WTC11 (cell line): ENCODE data around the gene KRTAP24-1. TPM values are rescaled to one million over a fixed set of nuclear protein-coding genes. Genes with fewer than 3 reads are reported as not detected.

Experiments
- ATAC-seq: fragments of 200-7000 bp; cut with Tn5 transposase; 2 replicates; pipeline ENCODE4 v1.10.0; 2021; ENCODE audit warnings: mild to moderate bottlenecking, moderate library complexity
- Bru-seq: library from RNA; stranded (reverse); fragments of 400-500 nt; gene quantifications from one replicate; lab custom pipeline; 2021; lab: Mats Ljungman, UMichigan
- CTCF ChIA-PET: fragments of 300-600 bp; sonication (Branson Sonifier 250); formaldehyde crosslinking; loops from one replicate; lab custom pipeline; 2021; ENCODE audit warnings: antibody characterized with exemption; lab: Charles Lee
- POLR2A ChIA-PET: fragments of 350-600 bp; sonication (Branson Sonifier 250); formaldehyde crosslinking; loops from one replicate; lab custom pipeline; 2021; ENCODE audit warnings: antibody characterized with exemption; lab: Charles Lee
- DNase-seq: peaks from one replicate; pipeline ENCODE4 v3.0.0; 2021; ENCODE audit warnings: low spot score
- H3K27ac Mint-ChIP-seq: 2 replicates; pipeline ENCODE4 v1.8.0; 2021; ENCODE audit warnings: mixed read lengths
- H3K27me3 Mint-ChIP-seq: 2 replicates; pipeline ENCODE4 v1.8.0; 2021; ENCODE audit warnings: low read depth, mild to moderate bottlenecking, moderate library complexity, mixed read lengths
- H3K36me3 Mint-ChIP-seq: 2 replicates; pipeline ENCODE4 v1.8.0; 2021; ENCODE audit warnings: mixed read lengths
- H3K4me1 Mint-ChIP-seq: 2 replicates; pipeline ENCODE4 v1.8.0; 2022; ENCODE audit warnings: mixed read lengths
- H3K4me3 Mint-ChIP-seq: 2 replicates; pipeline ENCODE4 v1.8.0; 2021; ENCODE audit warnings: mild to moderate bottlenecking, moderate library complexity, mixed read lengths
- H3K9me3 Mint-ChIP-seq: 2 replicates; pipeline ENCODE4 v1.8.0; 2021; ENCODE audit warnings: mixed read lengths
- ATF2 ChIP-seq: sonication (generic); formaldehyde crosslinking; IDR thresholded peaks from 2 replicates; pipeline ENCODE4 v1.8.1; 2022; ENCODE audit warnings: low read depth, missing genetic modification reagents, borderline replicate concordance
- ATF3 ChIP-seq: sonication (generic); formaldehyde crosslinking; conservative IDR thresholded peaks from 2 replicates; pipeline ENCODE4 v1.8.1; 2022; ENCODE audit warnings: mild to moderate bottlenecking, missing genetic modification reagents
- ELF4 ChIP-seq: sonication (generic); formaldehyde crosslinking; IDR thresholded peaks from 2 replicates; pipeline ENCODE4 v1.8.1; 2022; ENCODE audit warnings: low read depth, mild to moderate bottlenecking, moderate library complexity, missing genetic modification reagents
- ESRRA ChIP-seq: sonication (generic); formaldehyde crosslinking; IDR thresholded peaks from 2 replicates; pipeline ENCODE4 v1.8.1; 2022; ENCODE audit warnings: mild to moderate bottlenecking, missing genetic modification reagents, borderline replicate concordance
- ETV6 ChIP-seq: sonication (generic); formaldehyde crosslinking; IDR thresholded peaks from 2 replicates; pipeline ENCODE4 v1.8.1; 2022; ENCODE audit warnings: mild to moderate bottlenecking, missing genetic modification reagents
- JUN ChIP-seq: sonication (generic); formaldehyde crosslinking; IDR thresholded peaks from 2 replicates; pipeline ENCODE4 v1.8.0; 2023; ENCODE audit warnings: mild to moderate bottlenecking, missing genetic modification reagents
- MYBL2 ChIP-seq: sonication (generic); formaldehyde crosslinking; IDR thresholded peaks from 2 replicates; pipeline ENCODE4 v1.8.1; 2023; ENCODE audit warnings: mild to moderate bottlenecking, moderate library complexity, missing genetic modification reagents
- NFE2L1 ChIP-seq: sonication (generic); formaldehyde crosslinking; IDR thresholded peaks from 2 replicates; pipeline ENCODE4 v1.8.1; 2023; ENCODE audit warnings: missing genetic modification reagents
- NR2C2 ChIP-seq: sonication (generic); formaldehyde crosslinking; IDR thresholded peaks from 2 replicates; pipeline ENCODE4 v1.8.0; 2022; ENCODE audit warnings: mild to moderate bottlenecking, missing genetic modification reagents
- OVOL2 ChIP-seq: fragments of 250-450 bp; sonication (Bioruptor Pico); IDR thresholded peaks from 2 replicates; pipeline ENCODE4 v1.9.0; 2021; ENCODE audit warnings: mild to moderate bottlenecking, borderline replicate concordance
- PRDM15 ChIP-seq: sonication (generic); formaldehyde crosslinking; IDR thresholded peaks from 2 replicates; pipeline ENCODE4 v1.8.0; 2022; ENCODE audit warnings: missing genetic modification reagents
- PRRX2 ChIP-seq: fragments of 250-450 bp; sonication (Bioruptor Pico); IDR thresholded peaks from 2 replicates; pipeline ENCODE4 v1.8.0; 2021; ENCODE audit warnings: mild to moderate bottlenecking
- SOX15 ChIP-seq: fragments of 250-450 bp; sonication (Bioruptor Pico); IDR thresholded peaks from 2 replicates; pipeline ENCODE4 v1.9.0; 2021; ENCODE audit warnings: mild to moderate bottlenecking
- TCF7 ChIP-seq: sonication (generic); formaldehyde crosslinking; IDR thresholded peaks from 2 replicates; pipeline ENCODE4 v1.8.0; 2022; ENCODE audit warnings: mild to moderate bottlenecking, low read depth, missing genetic modification reagents, moderate library complexity
- TP53 ChIP-seq: sonication (generic); formaldehyde crosslinking; IDR thresholded peaks from 2 replicates; pipeline ENCODE4 v1.8.1; 2023; ENCODE audit warnings: mild to moderate bottlenecking, missing genetic modification reagents
- ZNF138 ChIP-seq: sonication (generic); formaldehyde crosslinking; conservative IDR thresholded peaks from 2 replicates; pipeline ENCODE4 v1.8.1; 2022; ENCODE audit warnings: mild to moderate bottlenecking, moderate library complexity, missing genetic modification reagents
- long read RNA-seq, 3 experiments: library from RNA in 1 of 3; library from capped mRNA in 1 of 3; library from polyadenylated mRNA in 1 of 3; unstranded in 2 of 3; stranded (forward) in 1 of 3; transcript quantifications; one replicate each; pipeline ENCODE4 v2.0.0, GENCODE V29; 2021
- total RNA-seq: library from RNA; stranded (reverse); gene quantifications from 3 replicates; pipeline ENCODE4 v1.2.3, GENCODE V29; 2021
- TF ChIP-seq, protein P1 (sequence below): sonication (generic); formaldehyde crosslinking; IDR thresholded peaks from 2 replicates; pipeline ENCODE4 v1.8.0; 2022; ENCODE audit warnings: mild to moderate bottlenecking, missing genetic modification reagents
- TF ChIP-seq, protein P2 (sequence below): sonication (generic); formaldehyde crosslinking; IDR thresholded peaks from 2 replicates; pipeline ENCODE4 v1.8.1; 2022; ENCODE audit warnings: low read depth, mild to moderate bottlenecking, moderate library complexity, missing genetic modification reagents, borderline replicate concordance
- TF ChIP-seq, protein P3 (sequence below): sonication (generic); formaldehyde crosslinking; IDR thresholded peaks from 2 replicates; pipeline ENCODE4 v1.8.0; 2023; ENCODE audit warnings: mild to moderate bottlenecking, missing genetic modification reagents
- TF ChIP-seq, protein P4 (sequence below): sonication (generic); formaldehyde crosslinking; IDR thresholded peaks from 2 replicates; pipeline ENCODE4 v1.8.0; 2022; ENCODE audit warnings: mild to moderate bottlenecking, missing genetic modification reagents

Gene KRTAP24-1, protein sequence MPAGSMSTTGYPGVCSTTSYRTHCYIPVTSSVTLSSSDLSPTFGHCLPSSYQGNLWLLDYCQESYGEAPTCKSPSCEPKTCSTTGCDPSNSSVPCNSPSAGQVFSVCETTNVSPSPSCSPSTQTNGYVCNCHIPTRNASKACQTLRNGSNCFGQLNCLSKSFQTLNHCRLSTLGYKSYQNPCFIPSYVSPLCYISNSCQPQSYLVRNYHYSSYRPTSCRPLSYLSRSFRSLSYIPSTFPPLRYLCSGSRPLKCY
- total RNA-seq: not detected in 3 replicates
- not detected for Bru-seq, nascent RNA
- long read RNA-seq, experiment 1: 0 reads
- long read RNA-seq, experiment 2: 0 reads
- long read RNA-seq, experiment 3: 0 reads

DNA sequence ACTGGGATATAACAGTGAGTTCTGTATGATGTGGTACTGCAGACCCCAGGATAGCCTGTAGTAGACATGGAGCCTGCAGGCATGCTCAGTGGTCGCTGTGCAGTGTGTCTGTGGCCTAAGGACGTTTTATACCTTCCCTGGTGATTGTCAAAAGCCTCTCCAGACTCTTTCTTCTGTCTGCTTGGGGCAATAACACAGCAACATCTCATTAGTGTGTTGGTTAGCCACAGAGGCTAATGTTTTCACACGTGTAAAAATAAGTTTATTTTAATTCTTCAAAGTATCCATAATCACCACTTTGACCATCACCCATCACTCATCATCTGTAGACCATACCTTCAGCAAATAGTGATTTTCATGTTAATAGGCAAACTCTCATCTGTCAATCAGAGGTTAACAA lies at the start of gene KRTAP24-1:
Gene KRTAP24-1 (minus strand): TSS at position 101 of the 400 bp plus-strand sequence. CDS start 18 bp downstream, at position 83.
- H3K27ac Mint-ChIP-seq: no peak within 1 kb of the TSS
- no peaks in the 10 kb centered on the region for H3K4me1 Mint-ChIP-seq
- no peak for TF ChIP-seq TCF7 (CRISPR knock-in tag)
- no peak for TF ChIP-seq ETV6
- TF ChIP-seq SOX15: no peak
- TF ChIP-seq ESRRA: no peak
- no peak for TF ChIP-seq ATF2 (CRISPR knock-in tag)
- no peak for TF ChIP-seq PRRX2 (CRISPR knock-in tag)
- no peak for TF ChIP-seq TP53 (CRISPR knock-in tag)
- TF ChIP-seq ELF4: no peak
- TF ChIP-seq MYBL2 (CRISPR knock-in tag): no peak
- TF ChIP-seq NR2C2 (CRISPR knock-in tag): no peak
- H3K36me3 Mint-ChIP-seq: no peaks in the 10 kb centered on the region
- ChIA-PET CTCF (no interaction called here), POLR2A (no interaction called here)
- DNase-seq (no peak), ATAC-seq (no peak)
- no peaks in the 10 kb centered on the region for H3K27me3 Mint-ChIP-seq
- no peak within 1 kb of the TSS for H3K4me3 Mint-ChIP-seq
- H3K9me3 Mint-ChIP-seq: no peaks in the 10 kb centered on the region

DNA sequence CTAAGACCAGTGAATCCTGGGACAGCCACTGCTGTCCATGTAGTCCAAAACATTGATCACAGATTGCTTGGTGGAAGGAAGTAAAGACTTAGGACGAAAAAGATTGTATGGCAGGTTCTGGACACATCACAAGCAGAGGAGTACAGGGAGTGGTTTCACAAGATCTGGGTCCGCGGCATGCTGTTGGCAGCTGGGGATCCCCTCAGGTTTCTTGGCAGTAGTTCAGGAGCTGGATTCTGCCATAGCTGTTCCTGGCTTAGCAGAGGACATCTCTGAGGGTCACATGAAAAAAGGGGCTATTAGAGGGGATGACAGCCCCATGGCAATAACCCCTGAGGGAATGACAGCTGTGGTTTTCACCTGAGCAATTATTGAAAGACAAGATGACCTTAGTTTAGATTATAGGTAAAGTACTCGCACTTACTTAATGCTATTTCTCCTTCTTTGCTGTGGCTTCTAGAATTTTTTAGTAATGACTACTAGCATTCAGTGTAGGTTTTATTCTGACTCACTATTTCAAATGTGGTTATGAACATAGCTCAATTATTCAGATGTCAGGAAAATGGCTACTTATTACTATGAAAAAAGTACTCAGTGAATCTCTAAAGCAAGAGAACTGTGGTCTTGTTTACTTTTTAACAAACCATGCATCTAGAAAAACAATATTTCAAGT lies 46.6 kb upstream of the KRTAP24-1 start:
- Mint-ChIP-seq H3K9me3 (peaks cover 31% of the 10 kb centered on the region), H3K27me3 (no peaks in the 10 kb centered on the region), H3K36me3 (peaks cover 3% of the 10 kb centered on the region; the same call in 1 of the 2 replicates), H3K4me1 (0 out of 2 replicates have a peak, but pooled peaks cover 4% of the 10 kb centered on the region), H3K27ac (no peak overlapping the region), H3K4me3 (no peak overlapping the region)
- ChIA-PET POLR2A (no interaction called here), CTCF (interaction anchor here (1.1 to 1.3 kb wide), 2 partner anchors 61 to 104 kb away, joined by 3 read pairs; no protein-coding TSS in a partner anchor)
- ATAC-seq: no peak
- DNase-seq: no peak
- TF ChIP-seq NFE2L1 (CRISPR knock-in tag): no peak
- TF ChIP-seq, protein P1, sequence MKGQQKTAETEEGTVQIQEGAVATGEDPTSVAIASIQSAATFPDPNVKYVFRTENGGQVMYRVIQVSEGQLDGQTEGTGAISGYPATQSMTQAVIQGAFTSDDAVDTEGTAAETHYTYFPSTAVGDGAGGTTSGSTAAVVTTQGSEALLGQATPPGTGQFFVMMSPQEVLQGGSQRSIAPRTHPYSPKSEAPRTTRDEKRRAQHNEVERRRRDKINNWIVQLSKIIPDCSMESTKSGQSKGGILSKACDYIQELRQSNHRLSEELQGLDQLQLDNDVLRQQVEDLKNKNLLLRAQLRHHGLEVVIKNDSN: no peak
- TF ChIP-seq, protein P2, sequence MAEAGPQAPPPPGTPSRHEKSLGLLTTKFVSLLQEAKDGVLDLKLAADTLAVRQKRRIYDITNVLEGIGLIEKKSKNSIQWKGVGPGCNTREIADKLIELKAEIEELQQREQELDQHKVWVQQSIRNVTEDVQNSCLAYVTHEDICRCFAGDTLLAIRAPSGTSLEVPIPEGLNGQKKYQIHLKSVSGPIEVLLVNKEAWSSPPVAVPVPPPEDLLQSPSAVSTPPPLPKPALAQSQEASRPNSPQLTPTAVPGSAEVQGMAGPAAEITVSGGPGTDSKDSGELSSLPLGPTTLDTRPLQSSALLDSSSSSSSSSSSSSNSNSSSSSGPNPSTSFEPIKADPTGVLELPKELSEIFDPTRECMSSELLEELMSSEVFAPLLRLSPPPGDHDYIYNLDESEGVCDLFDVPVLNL: no peak
- TF ChIP-seq PRDM15 (CRISPR knock-in tag): no peak
- no peak for TF ChIP-seq OVOL2
- TF ChIP-seq, protein P3, sequence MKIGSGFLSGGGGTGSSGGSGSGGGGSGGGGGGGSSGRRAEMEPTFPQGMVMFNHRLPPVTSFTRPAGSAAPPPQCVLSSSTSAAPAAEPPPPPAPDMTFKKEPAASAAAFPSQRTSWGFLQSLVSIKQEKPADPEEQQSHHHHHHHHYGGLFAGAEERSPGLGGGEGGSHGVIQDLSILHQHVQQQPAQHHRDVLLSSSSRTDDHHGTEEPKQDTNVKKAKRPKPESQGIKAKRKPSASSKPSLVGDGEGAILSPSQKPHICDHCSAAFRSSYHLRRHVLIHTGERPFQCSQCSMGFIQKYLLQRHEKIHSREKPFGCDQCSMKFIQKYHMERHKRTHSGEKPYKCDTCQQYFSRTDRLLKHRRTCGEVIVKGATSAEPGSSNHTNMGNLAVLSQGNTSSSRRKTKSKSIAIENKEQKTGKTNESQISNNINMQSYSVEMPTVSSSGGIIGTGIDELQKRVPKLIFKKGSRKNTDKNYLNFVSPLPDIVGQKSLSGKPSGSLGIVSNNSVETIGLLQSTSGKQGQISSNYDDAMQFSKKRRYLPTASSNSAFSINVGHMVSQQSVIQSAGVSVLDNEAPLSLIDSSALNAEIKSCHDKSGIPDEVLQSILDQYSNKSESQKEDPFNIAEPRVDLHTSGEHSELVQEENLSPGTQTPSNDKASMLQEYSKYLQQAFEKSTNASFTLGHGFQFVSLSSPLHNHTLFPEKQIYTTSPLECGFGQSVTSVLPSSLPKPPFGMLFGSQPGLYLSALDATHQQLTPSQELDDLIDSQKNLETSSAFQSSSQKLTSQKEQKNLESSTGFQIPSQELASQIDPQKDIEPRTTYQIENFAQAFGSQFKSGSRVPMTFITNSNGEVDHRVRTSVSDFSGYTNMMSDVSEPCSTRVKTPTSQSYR (CRISPR knock-in tag): no peak
- no peak for TF ChIP-seq SOX15
- TF ChIP-seq ATF3 (CRISPR knock-in tag): no peak
- no peak for TF ChIP-seq JUN (CRISPR knock-in tag)
- TF ChIP-seq, protein P4, sequence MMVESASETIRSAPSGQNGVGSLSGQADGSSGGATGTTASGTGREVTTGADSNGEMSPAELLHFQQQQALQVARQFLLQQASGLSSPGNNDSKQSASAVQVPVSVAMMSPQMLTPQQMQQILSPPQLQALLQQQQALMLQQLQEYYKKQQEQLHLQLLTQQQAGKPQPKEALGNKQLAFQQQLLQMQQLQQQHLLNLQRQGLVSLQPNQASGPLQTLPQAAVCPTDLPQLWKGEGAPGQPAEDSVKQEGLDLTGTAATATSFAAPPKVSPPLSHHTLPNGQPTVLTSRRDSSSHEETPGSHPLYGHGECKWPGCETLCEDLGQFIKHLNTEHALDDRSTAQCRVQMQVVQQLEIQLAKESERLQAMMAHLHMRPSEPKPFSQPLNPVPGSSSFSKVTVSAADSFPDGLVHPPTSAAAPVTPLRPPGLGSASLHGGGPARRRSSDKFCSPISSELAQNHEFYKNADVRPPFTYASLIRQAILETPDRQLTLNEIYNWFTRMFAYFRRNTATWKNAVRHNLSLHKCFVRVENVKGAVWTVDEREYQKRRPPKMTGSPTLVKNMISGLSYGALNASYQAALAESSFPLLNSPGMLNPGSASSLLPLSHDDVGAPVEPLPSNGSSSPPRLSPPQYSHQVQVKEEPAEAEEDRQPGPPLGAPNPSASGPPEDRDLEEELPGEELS: no peak
- TF ChIP-seq ZNF138: no peak
